CD4-positive, alpha-beta memory T cell (primary cell): Measurements from ENCODE around the gene TMEM41B. TPM values are rescaled to one million over a fixed set of nuclear protein-coding genes. Genes with fewer than 3 reads are reported as not detected.
A peak's percentile ranks its signal among the peaks of the same experiment; 100 is the strongest.

Experiments
- CTCF ChIA-PET: fragments of 350-600 bp; sonication (Branson Sonifier 250); formaldehyde crosslinking; loops from one replicate; lab custom pipeline; 2021; ENCODE audit warnings: inconsistent platforms; ENCODE audit not compliant: partially characterized antibody; lab: Charles Lee
- POLR2A ChIA-PET: fragments of 350-600 bp; sonication (Branson Sonifier 250); formaldehyde crosslinking; loops from one replicate; lab custom pipeline; 2021; ENCODE audit not compliant: partially characterized antibody; lab: Charles Lee
- DNase-seq, 5 donors: peaks; one replicate each; pipeline versions ENCODE4 v3.0.0 to v3.0.0-alpha.2; 2020 to 2022; ENCODE audit warnings: mixed read lengths in 1 of 5
- H3K27ac ChIP-seq: one replicate; pipeline ENCODE4 v1.7.0; 2013; ENCODE audit warnings: low read depth, low read length
- H3K27me3 ChIP-seq: 2 replicates; pipeline ENCODE4 v1.7.0; 2013; ENCODE audit warnings: mild to moderate bottlenecking, low read length, moderate library complexity; ENCODE audit not compliant: insufficient read depth
- H3K36me3 ChIP-seq: 2 replicates; pipeline ENCODE4 v1.7.0; 2013; ENCODE audit warnings: mild to moderate bottlenecking, low read length, moderate library complexity; ENCODE audit not compliant: insufficient read depth
- H3K4me1 ChIP-seq: 2 replicates; pipeline ENCODE4 v1.7.0; 2013; ENCODE audit warnings: mild to moderate bottlenecking, low read length, moderate library complexity; ENCODE audit not compliant: insufficient read depth
- H3K4me3 ChIP-seq, 2 donors: one replicate each; pipeline ENCODE4 v1.7.0; 2013; ENCODE audit warnings: low read length in 2 of 2, mild to moderate bottlenecking in 1 of 2
- H3K9me3 ChIP-seq, 2 donors: one replicate each; pipeline ENCODE4 v1.7.0; 2013; ENCODE audit warnings: low read length in 2 of 2, control low read depth in 1 of 2; ENCODE audit not compliant: control insufficient read depth in 1 of 2
- H3K27ac Mint-ChIP-seq, 7 donors: one replicate each; pipeline ENCODE4 v1.8.0; 2020 to 2021; ENCODE audit warnings: mixed read lengths in 7 of 7, mild to moderate bottlenecking in 6 of 7, inconsistent platforms in 3 of 7, moderate library complexity in 3 of 7
- H3K27me3 Mint-ChIP-seq, 2 donors: one replicate each; pipeline ENCODE4 v1.8.0; 2020 to 2021; ENCODE audit warnings: mixed read lengths in 2 of 2
- H3K36me3 Mint-ChIP-seq, 2 donors: one replicate each; pipeline ENCODE4 v1.8.0; 2020 to 2021; ENCODE audit warnings: mixed read lengths in 2 of 2, inconsistent platforms in 1 of 2, mild to moderate bottlenecking in 1 of 2
- H3K4me1 Mint-ChIP-seq, 4 donors: one replicate each; pipeline ENCODE4 v1.8.0; 2020 to 2021; ENCODE audit warnings: mixed read lengths in 4 of 4, mild to moderate bottlenecking in 1 of 4
- H3K4me3 Mint-ChIP-seq, 8 donors: one replicate each; pipeline ENCODE4 v1.8.0; 2020 to 2021; ENCODE audit warnings: mixed read lengths in 8 of 8, mild to moderate bottlenecking in 7 of 8, moderate library complexity in 6 of 8, inconsistent platforms in 3 of 8
- H3K9me3 Mint-ChIP-seq, 8 donors: one replicate each; pipeline ENCODE4 v1.8.0; 2020 to 2021; ENCODE audit warnings: mixed read lengths in 8 of 8, mild to moderate bottlenecking in 5 of 8, inconsistent platforms in 3 of 8, moderate library complexity in 1 of 8
- intact Hi-C: fragments of 100-400 bp; cut with micrococcal nuclease; formaldehyde crosslinking; loops from one replicate; pipeline ENCODE4 v1.15.1; 2023
- polyA plus RNA-seq, 2 donors: library from polyadenylated mRNA; unstranded; fragments of 300-500 nt; fragmentation: Illumina TruSeq; gene quantifications; one replicate each; pipeline ENCODE4 v1.2.3, GENCODE V29; 2021
- total RNA-seq, 2 experiments: library from RNA; stranded (reverse); gene quantifications; one replicate each; pipeline ENCODE4 v1.2.3, GENCODE V29; 2021

TMEM41B gene
- total and polyA plus RNA-seq, 4 experiments from 2014 or later, result 6.2 to 54.7 (median 31.3) TPM

- intact Hi-C loops, result no loop called here
These were observed 10.2 kb downstream of the TMEM41B start for GRCh38 chr11:9304178-9304577.

GRCh38 chr11:9302448-9302847 is 11.9 kb downstream of the TMEM41B start:
- Histone ChIP-seq H3K4me3 (no peak overlapping the region), H3K36me3 (no peaks in the 10 kb centered on the region), H3K27ac (no peak overlapping the region), H3K4me1 (no peaks in the 10 kb centered on the region), H3K27me3 (no peaks in the 10 kb centered on the region), H3K9me3 (no peaks in the 10 kb centered on the region)
- Mint-ChIP-seq H3K4me1 (peaks cover 6 to 12% (median 6%) of the 10 kb centered on the region in 4 donors), H3K9me3 (peaks cover 0 to 2% (median 0%) of the 10 kb centered on the region in 8 donors), H3K4me3 (no peak overlapping the region), H3K27me3 (no peaks in the 10 kb centered on the region), H3K27ac (no peak overlapping the region), H3K36me3 (peaks cover 0 to 5% of the 10 kb centered on the region in 2 donors)
- ChIA-PET CTCF (no interaction called here), POLR2A (no interaction called here)
- intact Hi-C loops, result no loop called here
- no peak for DNase-seq

More at GRCh38 chr11:9304178-9304577, 10.2 kb downstream of the TMEM41B start:
- H3K36me3 Mint-ChIP-seq, result peaks cover 4 to 5% of the 10 kb centered on the region in 2 donors
- H3K9me3 Mint-ChIP-seq, result peaks cover 0 to 2% (median 0%) of the 10 kb centered on the region in 8 donors
- no peak overlapping the region for H3K27ac ChIP-seq
- H3K36me3 ChIP-seq, result no peaks in the 10 kb centered on the region
- H3K27me3 ChIP-seq, result no peaks in the 10 kb centered on the region
- ChIA-PET CTCF (no interaction called here), POLR2A (interaction anchor here (0.6 to 1.6 kb wide), 2 partner anchors 10 to 272 kb away, joined by 3 to 5 read pairs; no protein-coding TSS in a partner anchor)
- H3K4me3 ChIP-seq, result no peak overlapping the region
- no peak overlapping the region for H3K27ac Mint-ChIP-seq
- no peak for DNase-seq
- no peaks in the 10 kb centered on the region for H3K9me3 ChIP-seq
- no peaks in the 10 kb centered on the region for H3K27me3 Mint-ChIP-seq
- no peak overlapping the region for H3K4me3 Mint-ChIP-seq
- peaks cover 12 to 19% (median 14%) of the 10 kb centered on the region in 4 donors for H3K4me1 Mint-ChIP-seq
- no peaks in the 10 kb centered on the region for H3K4me1 ChIP-seq

GRCh38 chr11:9301720-9302119 is 12.7 kb downstream of the TMEM41B start:
- no peak for DNase-seq
- Mint-ChIP-seq H3K27ac (peak overlapping the region in 1 of 7 donors; percentile 1), H3K4me3 (no peak overlapping the region), H3K27me3 (no peaks in the 10 kb centered on the region), H3K36me3 (peaks cover 0 to 7% of the 10 kb centered on the region in 2 donors), H3K9me3 (peaks cover 0 to under 1% (median 0%) of the 10 kb centered on the region in 8 donors), H3K4me1 (peaks cover 2 to 8% (median 3%) of the 10 kb centered on the region in 4 donors)
- ChIA-PET CTCF (no interaction called here), POLR2A (interaction anchor here (0.5 to 0.6 kb wide), 2 partner anchors 8 to 287 kb away, joined by 3 read pairs; no protein-coding TSS in a partner anchor)
- Histone ChIP-seq H3K36me3 (no peaks in the 10 kb centered on the region), H3K27ac (no peak overlapping the region), H3K9me3 (no peaks in the 10 kb centered on the region), H3K4me1 (no peaks in the 10 kb centered on the region), H3K4me3 (no peak overlapping the region), H3K27me3 (no peaks in the 10 kb centered on the region)
- intact Hi-C loops, result no loop called here

GRCh38 chr11:9293646-9294045 is 20.7 kb downstream of the TMEM41B start:
- Histone ChIP-seq H3K27me3 (no peaks in the 10 kb centered on the region), H3K36me3 (no peaks in the 10 kb centered on the region), H3K9me3 (no peaks in the 10 kb centered on the region), H3K27ac (no peak overlapping the region), H3K4me1 (no peaks in the 10 kb centered on the region), H3K4me3 (no peak overlapping the region)
- ChIA-PET POLR2A (interaction anchor here (0.6 to 1.5 kb wide), 3 partner anchors 28 to 115 kb away, joined by 3 to 5 read pairs (median 3); partner anchors contain the start of gene DENND5A), CTCF (no interaction called here)
- peak overlapping the region in 1 of 7 donors; percentile 62 for H3K27ac Mint-ChIP-seq
- no peak for DNase-seq
- intact Hi-C loops, result no loop called here
- no peak overlapping the region for H3K4me3 Mint-ChIP-seq
- no peaks in the 10 kb centered on the region for H3K4me1 Mint-ChIP-seq
- H3K9me3 Mint-ChIP-seq, result peaks cover 0 to 2% (median 0%) of the 10 kb centered on the region in 8 donors
- H3K27me3 Mint-ChIP-seq, result no peaks in the 10 kb centered on the region
- H3K36me3 Mint-ChIP-seq, result peaks cover 14 to 21% of the 10 kb centered on the region in 2 donors

- Histone ChIP-seq H3K4me1 (peaks cover 5% of the 10 kb centered on the region), H3K27me3 (no peaks in the 10 kb centered on the region), H3K27ac (no peak overlapping the region), H3K4me3 (no peak overlapping the region), H3K36me3 (no peaks in the 10 kb centered on the region), H3K9me3 (no peaks in the 10 kb centered on the region)
- H3K36me3 Mint-ChIP-seq, result peaks cover 5 to 22% of the 10 kb centered on the region in 2 donors
- ChIA-PET POLR2A (interaction anchor here (0.7 kb wide), 1 partner anchor 175 kb away, joined by 3 read pairs; the partner anchor contains the start of gene ZNF143), CTCF (interaction anchor here (0.7 kb wide), 1 partner anchor 1253 kb away, joined by 3 read pairs; no protein-coding TSS in a partner anchor)
- no peak overlapping the region for H3K4me3 Mint-ChIP-seq
- H3K9me3 Mint-ChIP-seq, result no peaks in the 10 kb centered on the region
- H3K4me1 Mint-ChIP-seq, result peaks cover 2 to 6% (median 4%) of the 10 kb centered on the region in 4 donors
- peak overlapping the region in 1 of 7 donors; percentile 4 for H3K27ac Mint-ChIP-seq
- no peaks in the 10 kb centered on the region for H3K27me3 Mint-ChIP-seq
- intact Hi-C loops, result loop anchor here (5.0 to 10.0 kb wide), 2 partner anchors 84 to 121 kb away; no protein-coding TSS in a partner anchor
- DNase-seq, result no peak
These were observed 28.4 kb downstream of the TMEM41B start for GRCh38 chr11:9285850-9286587.

GRCh38 chr11:9280655-9281301 is 33.6 kb downstream of the TMEM41B start:
- CTCF ChIA-PET, result interaction anchor here (0.6 to 1.1 kb wide), 3 partner anchors 35 to 226 kb away, joined by 3 to 5 read pairs (median 3); no protein-coding TSS in a partner anchor

More at GRCh38 chr11:9280655-9281301, 33.6 kb downstream of the TMEM41B start:
- peaks cover 17% of the 10 kb centered on the region for H3K4me1 ChIP-seq
- DNase-seq, result peak; percentile 61 to 73 (median 68)
- intact Hi-C loops, result loop anchor here (2.0 to 10.0 kb wide), 3 partner anchors 16 to 116 kb away; partner anchors contain the start of gene DENND5A
- H3K27me3 Mint-ChIP-seq, result no peaks in the 10 kb centered on the region
- peaks cover 0 to 8% of the 10 kb centered on the region in 2 donors for H3K36me3 Mint-ChIP-seq
- POLR2A ChIA-PET, result interaction anchor here (0.5 to 4.9 kb wide), 12 partner anchors 14 to 179 kb away, joined by 3 to 49 read pairs (median 4); partner anchors contain the start of genes DENND5A, TMEM41B and ZNF143
- H3K27me3 ChIP-seq, result no peaks in the 10 kb centered on the region
- H3K4me1 Mint-ChIP-seq, result peaks cover 9 to 19% (median 14%) of the 10 kb centered on the region in 4 donors
- H3K9me3 ChIP-seq, result no peaks in the 10 kb centered on the region
- H3K4me3 Mint-ChIP-seq, result peak overlapping the region; percentile 43 to 72 (median 58)
- H3K27ac Mint-ChIP-seq, result peak overlapping the region; percentile 3 to 63 (median 36)
- no peaks in the 10 kb centered on the region for H3K36me3 ChIP-seq
- H3K27ac ChIP-seq, result no peak overlapping the region
- H3K4me3 ChIP-seq, result no peak overlapping the region
- H3K9me3 Mint-ChIP-seq, result no peaks in the 10 kb centered on the region
